HCT116 (cell line): ENCODE data around the gene CA7.
"Not testable (repeated sequence)": the region's sequence is repeated elsewhere in the genome, so short reads cannot be mapped to it uniquely, and the experiment has no call there.

Source experiments
- CEBPB ChIP-seq: IDR thresholded peaks from 2 replicates; pipeline ENCODE4 v1.6.1; 2012; ENCODE audit warnings: low read depth
- EZH2 ChIP-seq: fragments of 200-600 bp; sonication (generic); IDR thresholded peaks from 2 replicates; pipeline ENCODE4 v1.6.1; 2017; ENCODE audit warnings: antibody characterized with exemption, mixed run types
- FOSL1 ChIP-seq: IDR thresholded peaks from 2 replicates; pipeline ENCODE4 v1.6.1; 2012; ENCODE audit warnings: low read depth
- POLR2A ChIP-seq: IDR thresholded peaks from 2 replicates; pipeline ENCODE4 v1.7.0; 2011; ENCODE audit warnings: borderline replicate concordance; ENCODE audit not compliant: insufficient read depth, insufficient read length; ENCODE audit errors: extremely low read depth
- POLR2AphosphoS5 ChIP-seq: IDR thresholded peaks from 2 replicates; pipeline ENCODE4 v1.6.1; 2011; ENCODE audit warnings: mild to moderate bottlenecking, low read depth, low read length, moderate library complexity
- SP1 ChIP-seq: IDR thresholded peaks from 2 replicates; pipeline ENCODE4 v1.6.1; 2012; ENCODE audit warnings: low read depth
- TCF7L2 ChIP-seq: IDR thresholded peaks from 2 replicates; pipeline ENCODE4 v1.7.0; 2011; ENCODE audit warnings: borderline replicate concordance, inconsistent platforms; ENCODE audit not compliant: insufficient read depth, insufficient read length; ENCODE audit errors: extremely low read depth
- TF ChIP-seq, protein P1 (sequence below), 3 experiments: fragments of 200-600 bp in 1 of 3; sonication (generic) in 1 of 3; IDR thresholded peaks in 2 of 3; conservative IDR thresholded peaks in 1 of 3; 2 replicates each; pipeline ENCODE4 v1.5.1; 2012 to 2017; ENCODE audit warnings: low read depth in 2 of 3, low read length in 2 of 3, antibody characterized with exemption in 1 of 3, borderline replicate concordance in 1 of 3, control low read depth in 1 of 3, mild to moderate bottlenecking in 1 of 3, mixed read lengths in 1 of 3, mixed run types in 1 of 3, moderate library complexity in 1 of 3; ENCODE audit not compliant: insufficient read depth in 1 of 3
- TF ChIP-seq, protein P2 (sequence below): IDR thresholded peaks from 2 replicates; pipeline ENCODE4 v1.6.1; 2012; ENCODE audit warnings: low read depth
- TF ChIP-seq, protein P3 (sequence below): IDR thresholded peaks from 2 replicates; pipeline ENCODE4 v1.6.1; 2011; ENCODE audit warnings: mild to moderate bottlenecking, low read length, moderate library complexity; ENCODE audit not compliant: insufficient replicate concordance; ENCODE audit errors: extremely low read depth

DNA sequence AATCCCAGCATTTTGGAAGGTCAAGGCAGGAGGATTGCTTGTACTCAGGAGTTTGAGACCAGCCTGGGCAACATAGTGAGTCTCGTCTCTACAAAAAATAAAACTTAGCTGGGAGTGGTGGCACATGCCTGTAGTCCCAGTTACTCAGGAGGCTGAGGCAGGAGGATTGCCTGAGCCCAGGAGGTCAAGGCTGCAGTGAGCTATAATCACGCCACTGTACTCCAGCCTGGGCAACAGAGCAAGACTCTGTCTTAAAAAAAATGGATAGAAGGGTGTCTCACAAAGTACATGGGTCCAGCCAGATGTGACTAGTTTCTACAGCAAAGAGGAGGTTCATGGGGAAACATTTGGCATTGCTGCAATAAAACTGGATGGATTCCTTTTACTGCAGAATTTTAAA, 27.1 kb downstream of the CA7 start:
- TF ChIP-seq SP1, POLR2A, POLR2AphosphoS5, EZH2, CEBPB, TCF7L2, FOSL1: not testable (repeated sequence)
- TF ChIP-seq, protein P1, sequence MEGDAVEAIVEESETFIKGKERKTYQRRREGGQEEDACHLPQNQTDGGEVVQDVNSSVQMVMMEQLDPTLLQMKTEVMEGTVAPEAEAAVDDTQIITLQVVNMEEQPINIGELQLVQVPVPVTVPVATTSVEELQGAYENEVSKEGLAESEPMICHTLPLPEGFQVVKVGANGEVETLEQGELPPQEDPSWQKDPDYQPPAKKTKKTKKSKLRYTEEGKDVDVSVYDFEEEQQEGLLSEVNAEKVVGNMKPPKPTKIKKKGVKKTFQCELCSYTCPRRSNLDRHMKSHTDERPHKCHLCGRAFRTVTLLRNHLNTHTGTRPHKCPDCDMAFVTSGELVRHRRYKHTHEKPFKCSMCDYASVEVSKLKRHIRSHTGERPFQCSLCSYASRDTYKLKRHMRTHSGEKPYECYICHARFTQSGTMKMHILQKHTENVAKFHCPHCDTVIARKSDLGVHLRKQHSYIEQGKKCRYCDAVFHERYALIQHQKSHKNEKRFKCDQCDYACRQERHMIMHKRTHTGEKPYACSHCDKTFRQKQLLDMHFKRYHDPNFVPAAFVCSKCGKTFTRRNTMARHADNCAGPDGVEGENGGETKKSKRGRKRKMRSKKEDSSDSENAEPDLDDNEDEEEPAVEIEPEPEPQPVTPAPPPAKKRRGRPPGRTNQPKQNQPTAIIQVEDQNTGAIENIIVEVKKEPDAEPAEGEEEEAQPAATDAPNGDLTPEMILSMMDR (IDR thresholded peaks at IDR 0.05 in 2 of 3, conservative IDR thresholded peaks at IDR 0.05 in 1 of 3; ENCODE audit: borderline replicate concordance in 1 of 3, insufficient read depth in 1 of 3, low read depth in 2 of 3, low read length in 2 of 3) = not testable (repeated sequence)
- TF ChIP-seq, protein P2, sequence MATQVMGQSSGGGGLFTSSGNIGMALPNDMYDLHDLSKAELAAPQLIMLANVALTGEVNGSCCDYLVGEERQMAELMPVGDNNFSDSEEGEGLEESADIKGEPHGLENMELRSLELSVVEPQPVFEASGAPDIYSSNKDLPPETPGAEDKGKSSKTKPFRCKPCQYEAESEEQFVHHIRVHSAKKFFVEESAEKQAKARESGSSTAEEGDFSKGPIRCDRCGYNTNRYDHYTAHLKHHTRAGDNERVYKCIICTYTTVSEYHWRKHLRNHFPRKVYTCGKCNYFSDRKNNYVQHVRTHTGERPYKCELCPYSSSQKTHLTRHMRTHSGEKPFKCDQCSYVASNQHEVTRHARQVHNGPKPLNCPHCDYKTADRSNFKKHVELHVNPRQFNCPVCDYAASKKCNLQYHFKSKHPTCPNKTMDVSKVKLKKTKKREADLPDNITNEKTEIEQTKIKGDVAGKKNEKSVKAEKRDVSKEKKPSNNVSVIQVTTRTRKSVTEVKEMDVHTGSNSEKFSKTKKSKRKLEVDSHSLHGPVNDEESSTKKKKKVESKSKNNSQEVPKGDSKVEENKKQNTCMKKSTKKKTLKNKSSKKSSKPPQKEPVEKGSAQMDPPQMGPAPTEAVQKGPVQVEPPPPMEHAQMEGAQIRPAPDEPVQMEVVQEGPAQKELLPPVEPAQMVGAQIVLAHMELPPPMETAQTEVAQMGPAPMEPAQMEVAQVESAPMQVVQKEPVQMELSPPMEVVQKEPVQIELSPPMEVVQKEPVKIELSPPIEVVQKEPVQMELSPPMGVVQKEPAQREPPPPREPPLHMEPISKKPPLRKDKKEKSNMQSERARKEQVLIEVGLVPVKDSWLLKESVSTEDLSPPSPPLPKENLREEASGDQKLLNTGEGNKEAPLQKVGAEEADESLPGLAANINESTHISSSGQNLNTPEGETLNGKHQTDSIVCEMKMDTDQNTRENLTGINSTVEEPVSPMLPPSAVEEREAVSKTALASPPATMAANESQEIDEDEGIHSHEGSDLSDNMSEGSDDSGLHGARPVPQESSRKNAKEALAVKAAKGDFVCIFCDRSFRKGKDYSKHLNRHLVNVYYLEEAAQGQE = not testable (repeated sequence)
- TF ChIP-seq, protein P3, sequence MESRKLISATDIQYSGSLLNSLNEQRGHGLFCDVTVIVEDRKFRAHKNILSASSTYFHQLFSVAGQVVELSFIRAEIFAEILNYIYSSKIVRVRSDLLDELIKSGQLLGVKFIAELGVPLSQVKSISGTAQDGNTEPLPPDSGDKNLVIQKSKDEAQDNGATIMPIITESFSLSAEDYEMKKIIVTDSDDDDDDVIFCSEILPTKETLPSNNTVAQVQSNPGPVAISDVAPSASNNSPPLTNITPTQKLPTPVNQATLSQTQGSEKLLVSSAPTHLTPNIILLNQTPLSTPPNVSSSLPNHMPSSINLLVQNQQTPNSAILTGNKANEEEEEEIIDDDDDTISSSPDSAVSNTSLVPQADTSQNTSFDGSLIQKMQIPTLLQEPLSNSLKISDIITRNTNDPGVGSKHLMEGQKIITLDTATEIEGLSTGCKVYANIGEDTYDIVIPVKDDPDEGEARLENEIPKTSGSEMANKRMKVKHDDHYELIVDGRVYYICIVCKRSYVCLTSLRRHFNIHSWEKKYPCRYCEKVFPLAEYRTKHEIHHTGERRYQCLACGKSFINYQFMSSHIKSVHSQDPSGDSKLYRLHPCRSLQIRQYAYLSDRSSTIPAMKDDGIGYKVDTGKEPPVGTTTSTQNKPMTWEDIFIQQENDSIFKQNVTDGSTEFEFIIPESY = not testable (repeated sequence)
